GM19025 (cell line): ENCODE results near the gene SAMD3.
"Not testable (repeated sequence)": the region's sequence is repeated elsewhere in the genome, so short reads cannot be mapped to it uniquely, and the experiment has no call there.

Experiments
- ATAC-seq: cut with Tn5 transposase; IDR thresholded peaks from one replicate; pipeline ENCODE4 v1.9.1; 2021; ENCODE audit warnings: mild to moderate bottlenecking, low read depth, moderate library complexity; ENCODE audit not compliant: unreplicated experiment

The SAMD3 gene

GRCh38 chr6:130222775-130223174, at the start of gene SAMD3:
SAMD3 (minus strand) TSS chr6:130222951; CDS start chr6:130215273, 7,678 bp downstream.
- no peak for ATAC-seq

GRCh38 chr6:130269969-130270635, 47.4 kb upstream of the SAMD3 start:
- peak; percentile 96 for ATAC-seq

- not testable (repeated sequence) for ATAC-seq
Observed at GRCh38 chr6:130265553-130265952, 42.8 kb upstream of the SAMD3 start.

- no peak for ATAC-seq
Observed at GRCh38 chr6:130262008-130262407, 39.3 kb upstream of the SAMD3 start.

GRCh38 chr6:130261558-130261957, 38.8 kb upstream of the SAMD3 start:
- ATAC-seq: not testable (repeated sequence)

- ATAC-seq: peak; percentile 37
Observed at GRCh38 chr6:130260614-130261241, 38.0 kb upstream of the SAMD3 start.

GRCh38 chr6:130260050-130260462, 37.3 kb upstream of the SAMD3 start:
- ATAC-seq: peak; percentile 43

- ATAC-seq: no peak
Observed at GRCh38 chr6:130259557-130259956, 36.8 kb upstream of the SAMD3 start.

GRCh38 chr6:130259140-130259539, 36.4 kb upstream of the SAMD3 start:
- ATAC-seq: no peak

DNA sequence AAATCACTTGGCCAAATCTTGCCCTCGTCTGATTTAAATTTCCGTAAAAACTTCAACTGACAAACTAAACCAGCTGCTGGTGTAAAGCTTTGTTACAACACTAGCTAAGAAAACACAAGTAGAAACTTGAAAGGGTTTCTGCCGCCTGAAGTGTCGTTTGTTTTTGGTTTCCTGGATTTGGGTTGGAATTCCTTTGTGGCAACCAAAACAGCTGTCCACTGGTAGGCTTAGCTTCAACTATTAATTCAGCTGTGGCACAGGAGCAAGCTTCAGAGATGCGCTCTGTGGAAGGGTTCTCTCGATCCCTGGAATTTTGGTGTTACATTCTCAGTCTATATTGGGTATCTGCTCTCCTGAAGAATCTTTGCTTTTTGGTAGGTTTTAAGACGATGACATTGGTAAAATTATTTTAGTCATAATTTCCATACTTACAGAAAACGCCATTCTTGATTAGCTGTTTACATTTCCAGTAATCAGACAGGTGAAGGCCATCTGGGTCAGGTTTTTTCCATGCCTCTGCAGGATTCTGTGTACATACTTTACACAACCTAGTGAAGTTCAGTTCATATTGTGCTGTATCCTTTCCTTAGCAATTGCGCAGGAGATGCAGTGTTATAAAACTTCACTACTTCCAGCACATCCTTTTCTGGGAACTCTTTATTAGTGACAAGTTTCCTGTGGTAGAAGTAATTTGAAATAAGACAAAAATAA, 29.9 kb upstream of the SAMD3 start:
- ATAC-seq: no peak

GRCh38 chr6:130245267-130245666, 22.5 kb upstream of the SAMD3 start:
- ATAC-seq: no peak

DNA sequence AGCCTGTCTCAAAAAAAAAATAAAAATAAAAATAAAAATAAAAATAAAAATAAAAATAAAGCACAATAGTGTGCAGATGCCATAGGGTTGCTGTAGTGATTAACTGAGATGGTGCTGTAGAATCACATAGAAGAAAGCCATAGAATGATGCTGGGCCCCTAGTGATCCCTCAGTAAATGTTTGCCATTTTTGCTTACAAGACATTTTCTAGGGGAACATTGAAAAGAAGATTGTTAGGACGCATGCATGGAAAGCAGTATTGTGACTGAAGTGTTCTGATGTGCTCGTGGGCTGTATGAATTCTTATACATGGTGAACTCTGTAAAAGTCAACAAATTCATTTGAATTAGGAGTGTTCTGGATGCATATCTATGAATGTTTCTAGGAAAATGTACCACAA, 22.0 kb upstream of the SAMD3 start:
- no peak for ATAC-seq

GRCh38 chr6:130240232-130240631, 17.5 kb upstream of the SAMD3 start:
- ATAC-seq: no peak

DNA sequence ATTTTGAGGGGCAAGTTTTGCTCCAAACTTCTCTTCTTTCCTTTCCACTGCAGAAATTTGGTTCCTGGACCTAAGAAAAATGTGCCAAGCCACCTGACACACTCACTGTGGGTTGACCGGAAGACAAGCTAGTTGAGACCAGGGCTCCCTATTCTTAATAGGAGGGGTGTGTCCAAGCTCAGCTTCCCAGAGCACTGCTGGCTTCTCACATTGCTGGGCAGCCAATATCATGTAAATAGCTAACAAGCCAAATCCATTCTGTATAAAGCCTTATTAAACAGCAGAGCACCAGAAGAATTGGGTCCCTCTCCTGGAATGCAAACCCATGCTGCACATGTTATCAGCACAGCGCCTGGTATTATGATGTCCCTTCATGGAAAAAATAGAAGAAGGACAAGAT, 17.0 kb upstream of the SAMD3 start:
- ATAC-seq: no peak

- no peak for ATAC-seq
Observed at GRCh38 chr6:130233330-130233729, 10.6 kb upstream of the SAMD3 start.

- not testable (repeated sequence) for ATAC-seq
Observed at GRCh38 chr6:130230531-130230930, 7.8 kb upstream of the SAMD3 start.

GRCh38 chr6:130229645-130230044, 6.9 kb upstream of the SAMD3 start:
- ATAC-seq: no peak

DNA sequence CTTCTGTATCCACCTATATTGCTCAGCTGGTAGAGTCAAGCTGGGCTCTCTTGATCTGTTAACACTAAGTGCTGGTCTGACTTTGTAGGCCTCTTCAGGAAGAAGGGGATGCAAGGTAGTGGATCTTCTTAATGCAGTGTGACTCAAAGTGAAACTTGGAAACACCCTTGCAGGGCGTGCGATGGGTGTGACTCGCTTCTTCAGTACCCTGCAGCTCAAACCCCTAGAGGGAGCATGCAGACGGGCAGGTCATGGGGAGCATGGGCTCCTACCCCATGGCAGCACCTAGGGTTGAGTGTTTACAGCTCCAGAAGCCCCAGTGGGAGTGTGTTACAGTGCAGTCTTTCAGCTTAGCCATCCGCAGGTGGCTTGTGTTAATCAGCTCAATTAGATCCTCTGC, 757 bp upstream of the SAMD3 start:
- ATAC-seq: peak; percentile 98

GRCh38 chr6:130218134-130218533, 4.6 kb downstream of the SAMD3 start:
- no peak for ATAC-seq

DNA sequence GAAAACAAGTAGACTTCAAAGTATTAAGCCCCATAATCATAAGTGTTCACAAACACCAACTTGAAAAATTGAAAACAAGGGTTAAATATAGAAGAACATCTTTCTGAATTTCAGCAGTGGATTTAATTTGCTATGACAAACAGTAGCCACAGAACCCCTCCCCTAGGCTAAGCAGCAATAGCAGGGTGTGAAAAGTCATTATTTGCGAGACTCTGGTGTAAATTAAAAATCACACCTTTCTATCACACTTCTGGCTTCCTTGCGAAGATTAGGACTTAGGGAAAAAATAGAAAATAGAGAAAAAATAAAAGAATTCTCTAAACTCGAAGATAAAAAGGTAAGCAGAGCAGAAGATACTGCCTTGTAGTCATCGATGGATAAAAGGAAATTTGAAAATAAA, 6.1 kb downstream of the SAMD3 start:
- no peak for ATAC-seq

DNA sequence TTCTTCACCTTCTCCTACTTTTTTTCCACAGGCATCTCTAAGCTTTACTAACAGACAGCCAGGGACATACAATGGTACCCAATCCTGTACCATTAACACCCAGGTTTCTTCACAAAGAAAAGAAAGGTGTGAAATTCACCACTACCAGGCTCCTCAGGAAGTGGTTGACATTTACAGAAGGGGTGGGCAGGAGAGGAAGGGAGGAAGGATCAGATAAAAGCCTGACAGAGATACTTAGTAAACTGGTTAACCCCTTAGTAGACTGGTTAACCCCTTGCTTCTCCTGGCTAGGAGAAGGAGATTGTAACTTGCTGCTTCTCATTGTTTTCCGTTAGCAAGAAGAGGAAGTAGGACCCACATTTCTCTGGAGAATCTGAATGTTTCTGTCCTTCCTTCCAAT, 7.2 kb downstream of the SAMD3 start:
- no peak for ATAC-seq
